Stimulated activated naive CD8-positive, alpha-beta T cell treated with anti-CD3 and anti-CD28 coated beads, Interleukin-15, Interleukin-2, amounts not matched to agents 100 ng/mL and 50 ng/mL, for 24 hours (primary cell): ENCODE results near the gene CCNC.

Experiments used
- H3K27ac Mint-ChIP-seq: one replicate; pipeline ENCODE4 v1.8.0; 2021; ENCODE audit warnings: mild to moderate bottlenecking, mixed read lengths
- H3K27me3 Mint-ChIP-seq: one replicate; pipeline ENCODE4 v1.8.0; 2021; ENCODE audit warnings: mixed read lengths
- H3K36me3 Mint-ChIP-seq: one replicate; pipeline ENCODE4 v1.8.0; 2021; ENCODE audit warnings: low read depth, mixed read lengths
- H3K4me1 Mint-ChIP-seq: one replicate; pipeline ENCODE4 v1.8.0; 2021; ENCODE audit warnings: low read depth, mixed read lengths
- H3K4me3 Mint-ChIP-seq: one replicate; pipeline ENCODE4 v1.8.0; 2021; ENCODE audit warnings: mild to moderate bottlenecking, mixed read lengths
- H3K9me3 Mint-ChIP-seq: one replicate; pipeline ENCODE4 v1.8.0; 2021; ENCODE audit warnings: mixed read lengths

Gene CCNC

GRCh38 chr6:99587792-99588191 lies 19.3 kb upstream of the CCNC start:
- peaks cover 23% of the 10 kb centered on the region for H3K4me1 Mint-ChIP-seq
- H3K4me3 Mint-ChIP-seq: no peak overlapping the region
- no peaks in the 10 kb centered on the region for H3K36me3 Mint-ChIP-seq
- H3K27ac Mint-ChIP-seq: no peak overlapping the region
- H3K27me3 Mint-ChIP-seq: peaks cover 72% of the 10 kb centered on the region
- no peaks in the 10 kb centered on the region for H3K9me3 Mint-ChIP-seq

DNA sequence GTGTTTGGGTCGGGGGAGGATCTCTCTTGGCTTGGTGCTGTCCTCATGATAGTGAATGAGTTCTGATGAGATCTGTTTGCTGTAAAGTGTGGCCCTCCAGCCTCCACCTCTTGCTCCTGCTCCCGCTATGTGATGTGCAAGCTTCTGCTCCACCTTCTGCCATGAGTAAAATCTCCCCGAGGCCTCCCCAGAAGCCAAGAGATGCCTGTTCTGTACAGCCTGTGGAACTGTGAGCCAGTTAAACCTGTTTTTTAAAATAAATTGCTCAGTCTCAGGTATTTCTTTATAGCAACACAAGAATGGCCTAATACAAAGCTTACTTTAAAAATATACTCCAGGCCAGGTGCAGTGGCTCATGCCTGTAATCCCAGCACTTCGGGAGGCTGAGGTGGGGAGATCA lies 11.3 kb upstream of the CCNC start:
- no peaks in the 10 kb centered on the region for H3K4me1 Mint-ChIP-seq
- peaks cover 41% of the 10 kb centered on the region for H3K27me3 Mint-ChIP-seq
- no peaks in the 10 kb centered on the region for H3K36me3 Mint-ChIP-seq
- H3K27ac Mint-ChIP-seq: no peak overlapping the region
- H3K4me3 Mint-ChIP-seq: no peak overlapping the region
- H3K9me3 Mint-ChIP-seq: no peaks in the 10 kb centered on the region

GRCh38 chr6:99575544-99576227 lies 7.2 kb upstream of the CCNC start:
- Mint-ChIP-seq H3K36me3 (no peaks in the 10 kb centered on the region), H3K27ac (no peak overlapping the region), H3K4me3 (no peak overlapping the region), H3K4me1 (no peaks in the 10 kb centered on the region), H3K27me3 (peaks cover 27% of the 10 kb centered on the region), H3K9me3 (no peaks in the 10 kb centered on the region)

GRCh38 chr6:99573980-99574617 lies 5.6 kb upstream of the CCNC start:
- H3K4me1 Mint-ChIP-seq: no peaks in the 10 kb centered on the region
- no peaks in the 10 kb centered on the region for H3K36me3 Mint-ChIP-seq
- peaks cover 20% of the 10 kb centered on the region for H3K27me3 Mint-ChIP-seq
- no peaks in the 10 kb centered on the region for H3K9me3 Mint-ChIP-seq
- no peak overlapping the region for H3K27ac Mint-ChIP-seq
- H3K4me3 Mint-ChIP-seq: no peak overlapping the region

GRCh38 chr6:99563056-99563723 lies 5.3 kb downstream of the CCNC start:
- Mint-ChIP-seq H3K27me3 (no peaks in the 10 kb centered on the region), H3K36me3 (peaks cover 46% of the 10 kb centered on the region), H3K9me3 (no peaks in the 10 kb centered on the region), H3K4me3 (no peak overlapping the region), H3K27ac (no peak overlapping the region), H3K4me1 (peaks cover 36% of the 10 kb centered on the region)

DNA sequence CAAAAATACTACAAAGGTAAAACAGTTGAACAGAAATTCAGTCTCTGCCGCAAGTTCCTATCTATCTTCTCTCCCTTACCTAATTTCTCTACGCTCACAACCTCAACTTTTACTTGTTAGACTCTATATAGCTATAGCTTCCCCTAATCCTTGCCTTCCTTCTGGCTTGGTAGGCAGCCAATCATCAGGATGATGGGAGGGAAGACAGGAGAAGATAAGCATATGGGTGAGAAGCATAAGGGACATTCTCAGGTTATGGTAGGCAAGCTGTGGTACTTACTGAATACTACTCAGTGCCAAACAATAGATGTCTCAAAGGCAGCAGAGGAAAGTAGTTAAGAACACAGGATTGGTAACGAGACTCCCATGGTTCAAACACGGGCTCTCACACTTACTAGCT lies 7.8 kb downstream of the CCNC start:
- Mint-ChIP-seq H3K27ac (no peak overlapping the region), H3K4me1 (peaks cover 17% of the 10 kb centered on the region), H3K4me3 (no peak overlapping the region), H3K36me3 (peaks cover 58% of the 10 kb centered on the region), H3K9me3 (no peaks in the 10 kb centered on the region), H3K27me3 (no peaks in the 10 kb centered on the region)

DNA sequence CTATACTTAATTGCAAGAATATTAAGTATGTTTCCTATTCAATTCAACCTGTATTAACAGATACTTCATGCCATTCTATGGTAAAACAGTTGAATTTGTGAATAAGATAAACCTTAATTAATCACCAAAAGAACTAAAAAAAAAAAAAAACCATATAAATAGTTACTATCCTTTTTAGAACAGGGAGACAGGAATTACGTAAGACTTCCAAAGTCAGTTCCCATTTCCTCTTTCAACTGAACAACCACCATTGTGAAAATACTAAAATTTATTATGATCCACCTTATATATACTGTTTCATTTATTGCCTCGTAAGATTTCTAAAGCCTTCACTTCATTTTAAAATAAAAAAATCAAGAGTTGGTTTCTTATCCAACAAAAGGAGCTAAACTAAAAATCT lies 9.4 kb downstream of the CCNC start:
- Mint-ChIP-seq H3K27me3 (no peaks in the 10 kb centered on the region), H3K27ac (no peak overlapping the region), H3K4me3 (no peak overlapping the region), H3K9me3 (no peaks in the 10 kb centered on the region), H3K36me3 (peaks cover 60% of the 10 kb centered on the region), H3K4me1 (peaks cover 9% of the 10 kb centered on the region)

GRCh38 chr6:99553888-99554287 lies 14.6 kb downstream of the CCNC start:
- Mint-ChIP-seq H3K4me3 (no peak overlapping the region), H3K36me3 (peaks cover 55% of the 10 kb centered on the region)

GRCh38 chr6:99550046-99550748 lies 18.3 kb downstream of the CCNC start:
- H3K4me1 Mint-ChIP-seq: no peaks in the 10 kb centered on the region
- H3K27me3 Mint-ChIP-seq: no peaks in the 10 kb centered on the region
- H3K9me3 Mint-ChIP-seq: no peaks in the 10 kb centered on the region
- no peak overlapping the region for H3K4me3 Mint-ChIP-seq
- no peak overlapping the region for H3K27ac Mint-ChIP-seq
- H3K36me3 Mint-ChIP-seq: peaks cover 64% of the 10 kb centered on the region

More at GRCh38 chr6:99553888-99554287, 14.6 kb downstream of the CCNC start:
- Mint-ChIP-seq H3K27ac (no peak overlapping the region), H3K9me3 (no peaks in the 10 kb centered on the region), H3K27me3 (no peaks in the 10 kb centered on the region), H3K4me1 (no peaks in the 10 kb centered on the region)

GRCh38 chr6:99548706-99549105 lies 19.8 kb downstream of the CCNC start:
- no peaks in the 10 kb centered on the region for H3K9me3 Mint-ChIP-seq
- H3K4me3 Mint-ChIP-seq: no peak overlapping the region
- H3K27me3 Mint-ChIP-seq: no peaks in the 10 kb centered on the region
- H3K4me1 Mint-ChIP-seq: no peaks in the 10 kb centered on the region
- no peak overlapping the region for H3K27ac Mint-ChIP-seq
- H3K36me3 Mint-ChIP-seq: peaks cover 67% of the 10 kb centered on the region

DNA sequence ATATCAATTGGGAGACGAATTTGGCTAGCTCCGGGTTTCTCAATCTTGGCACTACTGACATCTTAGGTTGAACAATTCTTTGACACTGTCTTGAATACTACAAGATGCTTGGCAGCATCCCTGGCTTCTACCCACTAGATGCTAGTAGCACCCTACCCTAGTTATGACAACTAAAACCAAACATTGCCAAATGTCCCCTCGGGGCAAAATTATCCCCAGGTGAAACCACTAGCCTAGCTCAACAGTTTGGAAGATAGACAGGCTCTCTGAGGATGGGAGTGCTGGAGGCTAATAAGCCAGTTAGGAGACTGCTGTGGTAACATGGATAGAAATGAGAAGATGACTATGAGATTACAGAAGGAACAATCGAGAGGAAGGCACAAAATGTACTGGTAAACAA lies 20.9 kb downstream of the CCNC start:
- H3K9me3 Mint-ChIP-seq: no peaks in the 10 kb centered on the region
- no peak overlapping the region for H3K4me3 Mint-ChIP-seq
- H3K27me3 Mint-ChIP-seq: no peaks in the 10 kb centered on the region
- no peaks in the 10 kb centered on the region for H3K4me1 Mint-ChIP-seq
- H3K36me3 Mint-ChIP-seq: peaks cover 63% of the 10 kb centered on the region
- no peak overlapping the region for H3K27ac Mint-ChIP-seq

DNA sequence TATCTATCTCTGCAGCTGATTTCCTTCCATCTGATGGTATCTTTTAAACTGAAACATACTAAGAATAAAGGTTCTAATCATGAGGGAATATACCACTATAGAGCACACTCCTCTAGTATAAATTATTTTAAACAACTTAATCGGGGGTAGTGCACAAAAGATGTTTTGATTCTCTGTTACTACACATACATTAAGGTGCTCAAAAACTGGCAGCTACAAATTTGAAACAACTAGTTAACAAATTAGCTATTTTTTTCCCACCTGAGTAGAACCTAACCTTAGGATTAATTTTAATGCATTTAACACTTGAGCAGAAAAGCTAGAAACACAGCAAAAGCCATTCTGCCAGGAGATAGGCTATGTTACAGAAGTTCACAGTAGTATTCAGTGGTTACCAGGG lies 23.0 kb downstream of the CCNC start:
- peaks cover 73% of the 10 kb centered on the region for H3K36me3 Mint-ChIP-seq
- H3K4me3 Mint-ChIP-seq: no peak overlapping the region
- H3K4me1 Mint-ChIP-seq: no peaks in the 10 kb centered on the region
- no peaks in the 10 kb centered on the region for H3K27me3 Mint-ChIP-seq
- H3K9me3 Mint-ChIP-seq: no peaks in the 10 kb centered on the region
- peak overlapping the region; percentile 40 for H3K27ac Mint-ChIP-seq

- Mint-ChIP-seq H3K4me3 (no peak overlapping the region), H3K4me1 (no peaks in the 10 kb centered on the region), H3K27me3 (no peaks in the 10 kb centered on the region), H3K9me3 (no peaks in the 10 kb centered on the region), H3K36me3 (peaks cover 69% of the 10 kb centered on the region), H3K27ac (no peak overlapping the region)
These were observed 24.5 kb downstream of the CCNC start for GRCh38 chr6:99543968-99544367.

- Mint-ChIP-seq H3K4me3 (no peak overlapping the region), H3K27me3 (no peaks in the 10 kb centered on the region), H3K27ac (no peak overlapping the region), H3K9me3 (no peaks in the 10 kb centered on the region), H3K36me3 (peaks cover 8% of the 10 kb centered on the region), H3K4me1 (no peaks in the 10 kb centered on the region)
These were observed 37.8 kb downstream of the CCNC start for GRCh38 chr6:99530627-99531026.

DNA sequence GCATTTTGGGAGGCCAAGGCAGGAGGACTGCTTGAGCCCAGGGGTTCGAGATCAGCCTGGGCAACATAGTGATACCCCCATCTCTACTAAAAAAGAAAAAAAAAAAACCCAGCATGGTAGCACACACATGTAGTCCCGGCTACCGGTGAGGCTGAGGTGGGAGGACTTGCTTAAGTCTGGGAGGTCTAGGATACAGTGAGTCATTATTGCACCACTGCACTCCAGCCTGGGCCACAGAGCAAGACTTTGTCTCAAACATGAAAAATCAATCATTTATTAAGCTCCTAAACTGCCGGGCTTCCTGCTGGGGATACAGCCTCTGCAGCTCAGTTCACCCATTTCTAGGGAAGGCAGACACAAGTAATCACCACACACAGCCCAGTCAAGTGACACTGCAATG lies 45.9 kb downstream of the CCNC start:
- Mint-ChIP-seq H3K27me3 (no peaks in the 10 kb centered on the region), H3K9me3 (no peaks in the 10 kb centered on the region), H3K36me3 (no peaks in the 10 kb centered on the region), H3K27ac (peak overlapping the region; percentile 45), H3K4me1 (peaks cover 23% of the 10 kb centered on the region), H3K4me3 (peak overlapping the region; percentile 92)
